SU-DHL-6 (cell line): ENCODE measurements around the gene ZDHHC18.
"Not testable (repeated sequence)": the region's sequence is repeated elsewhere in the genome, so short reads cannot be mapped to it uniquely, and the experiment has no call there.

ENCODE experiments used
- H2AFZ ChIP-seq: fragments of 200-600 bp; sonication (generic); 2 replicates; pipeline ENCODE4 v1.6.1; 2014; ENCODE audit warnings: low read depth, mild to moderate bottlenecking, moderate library complexity, mixed read lengths, antibody characterized with exemption, low read length; ENCODE audit not compliant: severe bottlenecking
- H3F3A ChIP-seq: fragments of 200-600 bp; shearing (Covaris generic); 2 replicates; pipeline ENCODE4 v1.6.0; 2016; ENCODE audit warnings: antibody characterized with exemption, mild to moderate bottlenecking; ENCODE audit not compliant: insufficient read depth
- H3K27ac ChIP-seq: fragments of 200-600 bp; sonication (generic); 2 replicates; pipeline ENCODE4 v1.5.1; 2016; ENCODE audit warnings: low read depth, mild to moderate bottlenecking, low read length, moderate library complexity, mixed read lengths
- H3K27me3 ChIP-seq: fragments of 200-600 bp; sonication (generic), shearing (Covaris generic); 2 replicates; pipeline ENCODE4 v1.6.0; 2014; ENCODE audit warnings: mild to moderate bottlenecking, low read length
- H3K36me3 ChIP-seq: fragments of 200-600 bp; sonication (generic); 2 replicates; pipeline ENCODE4 v1.6.1; 2014; ENCODE audit warnings: mild to moderate bottlenecking, low read length, mixed read lengths
- H3K4me2 ChIP-seq: fragments of 300-600, 200-600 bp; shearing (Covaris generic), sonication (generic); 2 replicates; pipeline ENCODE4 v1.6.0; 2014; ENCODE audit warnings: low read length, low read depth, mild to moderate bottlenecking; ENCODE audit not compliant: poor library complexity, severe bottlenecking
- H3K4me3 ChIP-seq: fragments of 200-600 bp; sonication (generic); 2 replicates; pipeline ENCODE4 v1.5.1; 2014; ENCODE audit warnings: antibody characterized with exemption, low read length, mild to moderate bottlenecking, mixed read lengths; ENCODE audit not compliant: insufficient read depth, poor library complexity, severe bottlenecking
- H3K79me2 ChIP-seq: fragments of 200-600 bp; sonication (generic); 2 replicates; pipeline ENCODE4 v1.6.1; 2014; ENCODE audit warnings: mild to moderate bottlenecking, low read length, moderate library complexity; ENCODE audit not compliant: insufficient read depth
- H3K9ac ChIP-seq: fragments of 200-600 bp; sonication (generic); 2 replicates; pipeline ENCODE4 v1.7.0; 2014; ENCODE audit warnings: mild to moderate bottlenecking, low read length
- H3K9me2 ChIP-seq: fragments of 200-600 bp; sonication (generic); replicated peaks from 2 replicates; pipeline ENCODE4 v1.6.1; 2014; ENCODE audit warnings: low read length; ENCODE audit not compliant: insufficient read depth
- H3K9me3 ChIP-seq: fragments of 200-600 bp; sonication (generic); 2 replicates; pipeline ENCODE4 v1.6.1; 2014; ENCODE audit warnings: low read length, mixed read lengths; ENCODE audit not compliant: insufficient read depth
- H4K20me1 ChIP-seq: fragments of 200-600 bp; sonication (generic); 2 replicates; pipeline ENCODE4 v1.6.1; 2014; ENCODE audit warnings: low read depth, mild to moderate bottlenecking, antibody characterized with exemption, low read length, moderate library complexity, mixed read lengths
- EZH2phosphoT487 ChIP-seq: fragments of 200-600 bp; sonication (generic), shearing (Covaris generic); conservative IDR thresholded peaks from 2 replicates; pipeline ENCODE4 v1.6.1; 2018; ENCODE audit warnings: mild to moderate bottlenecking, antibody characterized with exemption, low read length, moderate library complexity, mixed read lengths
- TF ChIP-seq, protein P1 (sequence below): fragments of 200-600 bp; sonication (generic); IDR thresholded peaks from one replicate; pipeline ENCODE4 v1.5.1; 2017; ENCODE audit warnings: antibody characterized with exemption, mild to moderate bottlenecking, low read length, moderate library complexity; ENCODE audit not compliant: insufficient read depth, poor library complexity, severe bottlenecking

Gene ZDHHC18

DNA sequence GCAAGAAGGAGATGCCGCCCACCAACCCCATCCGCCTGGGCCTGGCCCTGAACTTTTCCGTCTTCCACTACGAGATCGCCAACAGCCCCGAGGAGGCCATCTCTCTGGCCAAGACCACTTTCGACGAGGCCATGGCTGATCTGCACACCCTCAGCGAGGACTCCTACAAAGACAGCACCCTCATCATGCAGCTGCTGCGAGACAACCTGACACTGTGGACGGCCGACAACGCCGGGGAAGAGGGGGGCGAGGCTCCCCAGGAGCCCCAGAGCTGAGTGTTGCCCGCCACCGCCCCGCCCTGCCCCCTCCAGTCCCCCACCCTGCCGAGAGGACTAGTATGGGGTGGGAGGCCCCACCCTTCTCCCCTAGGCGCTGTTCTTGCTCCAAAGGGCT, 37.2 kb downstream of the ZDHHC18 start:
- TF ChIP-seq, protein P1, sequence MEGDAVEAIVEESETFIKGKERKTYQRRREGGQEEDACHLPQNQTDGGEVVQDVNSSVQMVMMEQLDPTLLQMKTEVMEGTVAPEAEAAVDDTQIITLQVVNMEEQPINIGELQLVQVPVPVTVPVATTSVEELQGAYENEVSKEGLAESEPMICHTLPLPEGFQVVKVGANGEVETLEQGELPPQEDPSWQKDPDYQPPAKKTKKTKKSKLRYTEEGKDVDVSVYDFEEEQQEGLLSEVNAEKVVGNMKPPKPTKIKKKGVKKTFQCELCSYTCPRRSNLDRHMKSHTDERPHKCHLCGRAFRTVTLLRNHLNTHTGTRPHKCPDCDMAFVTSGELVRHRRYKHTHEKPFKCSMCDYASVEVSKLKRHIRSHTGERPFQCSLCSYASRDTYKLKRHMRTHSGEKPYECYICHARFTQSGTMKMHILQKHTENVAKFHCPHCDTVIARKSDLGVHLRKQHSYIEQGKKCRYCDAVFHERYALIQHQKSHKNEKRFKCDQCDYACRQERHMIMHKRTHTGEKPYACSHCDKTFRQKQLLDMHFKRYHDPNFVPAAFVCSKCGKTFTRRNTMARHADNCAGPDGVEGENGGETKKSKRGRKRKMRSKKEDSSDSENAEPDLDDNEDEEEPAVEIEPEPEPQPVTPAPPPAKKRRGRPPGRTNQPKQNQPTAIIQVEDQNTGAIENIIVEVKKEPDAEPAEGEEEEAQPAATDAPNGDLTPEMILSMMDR: no peak
- TF ChIP-seq EZH2phosphoT487: no peak
- Histone ChIP-seq H3K27me3 (no peaks in the 10 kb centered on the region), H2AFZ (no peak overlapping the region), H3K4me3 (peak overlapping the region; percentile 75), H3K4me2 (peak overlapping the region; percentile 99), H4K20me1 (no peaks in the 10 kb centered on the region), H3K79me2 (no peaks in the 10 kb centered on the region), H3F3A (peaks cover 21% of the 10 kb centered on the region), H3K9ac (peak overlapping the region; percentile 99), H3K9me2 (no peaks in the 10 kb centered on the region), H3K36me3 (no peaks in the 10 kb centered on the region), H3K9me3 (no peaks in the 10 kb centered on the region), H3K27ac (peak overlapping the region; percentile 99)

DNA sequence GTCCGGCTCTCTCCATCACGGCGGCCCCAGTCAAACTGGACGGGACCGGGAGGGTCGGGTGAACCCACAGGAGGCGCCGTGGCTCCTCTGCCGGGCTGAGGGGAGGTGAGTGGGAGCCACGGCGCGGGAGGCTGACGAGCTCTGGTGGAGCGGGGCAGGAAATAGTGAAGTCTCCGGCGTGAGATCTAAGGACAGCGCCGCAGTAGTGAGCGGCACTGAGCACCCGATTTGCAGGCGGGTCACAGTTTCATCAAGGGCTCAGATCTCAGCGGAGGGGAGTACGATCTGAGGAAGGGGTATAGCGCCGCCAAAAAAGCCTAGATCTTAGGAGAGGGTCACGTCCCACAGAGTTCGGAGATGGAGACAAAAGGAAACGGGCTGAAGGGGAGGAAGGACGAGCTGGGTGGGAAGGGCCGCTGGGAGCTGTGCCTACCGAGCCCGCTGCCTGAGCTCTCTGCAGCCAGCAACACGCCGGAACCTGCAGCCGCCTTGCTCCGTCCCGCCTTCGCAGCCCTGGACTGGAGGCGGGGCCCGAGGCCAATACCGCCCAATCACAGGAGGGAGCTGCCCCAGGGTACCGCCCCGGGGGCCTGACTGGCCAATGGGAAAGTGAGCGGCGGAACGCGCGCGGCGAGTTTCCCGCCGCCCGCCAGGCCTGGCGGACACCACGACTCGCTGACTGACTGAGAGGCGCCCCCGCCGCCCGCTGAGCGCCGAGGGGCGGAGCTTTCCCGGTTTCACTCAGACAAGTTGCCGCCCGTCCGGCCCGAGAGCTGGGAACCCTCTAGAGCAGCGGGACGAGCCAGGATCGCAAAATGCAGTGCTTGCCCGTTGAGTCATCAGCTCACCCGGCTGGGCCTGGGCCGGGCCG, 38.4 kb downstream of the ZDHHC18 start:
- Histone ChIP-seq H3K9me2 (no peaks in the 10 kb centered on the region), H3K4me3 (peak overlapping the region; percentile 83), H2AFZ (peak overlapping the region; percentile 42), H3K79me2 (no peaks in the 10 kb centered on the region), H3K27me3 (no peaks in the 10 kb centered on the region), H3K4me2 (peak overlapping the region; percentile 99), H3K27ac (peak overlapping the region; percentile 99), H3K9me3 (no peaks in the 10 kb centered on the region), H4K20me1 (no peaks in the 10 kb centered on the region), H3K9ac (peak overlapping the region; percentile 99), H3K36me3 (no peaks in the 10 kb centered on the region), H3F3A (peaks cover 21% of the 10 kb centered on the region)
- no peak for TF ChIP-seq EZH2phosphoT487
- TF ChIP-seq, protein P1: no peak

DNA sequence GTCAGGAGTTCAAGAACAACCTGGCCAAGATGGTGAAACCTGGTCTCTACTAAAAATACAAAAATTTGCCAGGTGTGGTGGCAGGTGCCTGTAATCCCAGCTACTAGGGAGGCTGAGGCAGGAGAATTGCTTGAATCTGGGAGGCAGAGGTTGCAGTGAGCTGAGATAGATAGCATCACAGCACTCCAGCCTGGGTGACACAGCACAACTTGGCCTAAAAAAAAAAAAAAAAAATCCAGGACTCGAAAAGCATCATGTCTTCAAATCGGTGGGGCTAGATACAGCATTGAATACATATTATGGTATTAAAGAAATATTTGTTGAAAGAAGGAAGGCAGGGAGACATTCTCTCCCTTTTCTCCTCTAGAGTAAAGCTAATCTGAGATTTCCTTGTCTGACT, 46.6 kb downstream of the ZDHHC18 start:
- not testable (repeated sequence) for H3K79me2 ChIP-seq

DNA sequence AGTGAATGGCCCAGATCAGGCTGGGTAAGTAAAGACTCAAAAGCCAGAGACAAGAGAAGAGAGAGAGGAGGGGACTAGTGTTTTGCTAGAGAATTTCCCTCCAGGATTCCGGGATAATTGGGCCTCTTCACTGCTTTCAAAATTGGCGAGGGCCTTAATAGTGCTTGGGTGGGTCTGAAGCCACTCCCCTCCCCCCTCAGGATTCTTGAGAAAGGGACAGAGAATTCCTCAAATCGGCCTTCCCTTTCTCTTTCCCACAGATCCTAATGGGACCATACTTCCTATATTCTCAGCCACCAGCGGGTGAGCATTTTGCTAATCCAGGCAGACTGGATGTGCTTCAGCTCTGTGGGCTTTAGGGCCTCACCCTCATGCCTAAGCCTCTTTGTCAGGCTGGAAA, 48.4 kb downstream of the ZDHHC18 start:
- Histone ChIP-seq H3K4me2 (no peak overlapping the region), H3K9me2 (no peaks in the 10 kb centered on the region), H3K27ac (no peak overlapping the region), H3K27me3 (no peaks in the 10 kb centered on the region), H3F3A (peaks cover 14% of the 10 kb centered on the region; the same call in 1 of the 2 replicates), H3K36me3 (no peaks in the 10 kb centered on the region), H2AFZ (no peak overlapping the region), H3K79me2 (no peaks in the 10 kb centered on the region), H3K9me3 (no peaks in the 10 kb centered on the region), H3K4me3 (no peak overlapping the region), H3K9ac (no peak overlapping the region), H4K20me1 (no peaks in the 10 kb centered on the region)
- TF ChIP-seq EZH2phosphoT487: no peak
- TF ChIP-seq, protein P1: no peak

More for the DNA sequence above, 46.6 kb downstream of the ZDHHC18 start:
- H3K27me3 ChIP-seq, H2AFZ ChIP-seq, H3K4me3 ChIP-seq, H3K27ac ChIP-seq, H3K9me2 ChIP-seq, H3K9ac ChIP-seq, H4K20me1 ChIP-seq, H3K9me3 ChIP-seq, H3K4me2 ChIP-seq, H3F3A ChIP-seq, H3K36me3 ChIP-seq: not testable (repeated sequence)
